HG02852 (cell line): Measurements from ENCODE around the gene SDCCAG8.
A peak's percentile ranks its signal among the peaks of the same experiment; 100 is the strongest.

Experiments
- ATAC-seq: cut with Tn5 transposase; IDR thresholded peaks from one replicate; pipeline ENCODE4 v1.9.1; 2021; ENCODE audit warnings: mild to moderate bottlenecking, moderate library complexity; ENCODE audit not compliant: unreplicated experiment

Gene SDCCAG8

GRCh38 chr1:243497939-243498681 is 242.3 kb downstream of the SDCCAG8 start:
- no peak for ATAC-seq

GRCh38 chr1:243499248-243499647 is 243.4 kb downstream of the SDCCAG8 start:
- no peak for ATAC-seq

GRCh38 chr1:243499711-243500110 is 243.9 kb downstream of the SDCCAG8 start:
- no peak for ATAC-seq

- no peak for ATAC-seq
Observed at GRCh38 chr1:243500512-243500911, 244.7 kb downstream of the SDCCAG8 start.

- no peak for ATAC-seq
Observed at GRCh38 chr1:243501002-243501401, 245.2 kb downstream of the SDCCAG8 start.

- ATAC-seq, result no peak
Observed at GRCh38 chr1:243503155-243503554, 247.3 kb downstream of the SDCCAG8 start.

- ATAC-seq, result peak; percentile 66
Observed at GRCh38 chr1:243505986-243506689, 250.3 kb downstream of the SDCCAG8 start.

- no peak for ATAC-seq
Observed at GRCh38 chr1:243507001-243507671, 251.3 kb downstream of the SDCCAG8 start.

- ATAC-seq, result no peak
Observed at GRCh38 chr1:243507672-243508302, 251.9 kb downstream of the SDCCAG8 start.

- peak; percentile 74 for ATAC-seq
Observed at GRCh38 chr1:243508303-243508713, 252.5 kb downstream of the SDCCAG8 start.

GRCh38 chr1:243508943-243509342 is 253.1 kb downstream of the SDCCAG8 start:
- ATAC-seq, result no peak

GRCh38 chr1:243510928-243511327 is 255.1 kb downstream of the SDCCAG8 start:
- no peak for ATAC-seq

GRCh38 chr1:243513726-243514491 is 258.1 kb downstream of the SDCCAG8 start:
- ATAC-seq, result peak; percentile 76

- ATAC-seq, result no peak
Observed at GRCh38 chr1:243514927-243515326, 259.1 kb downstream of the SDCCAG8 start.

- no peak for ATAC-seq
Observed at GRCh38 chr1:243520831-243521230, 265.0 kb downstream of the SDCCAG8 start.

- ATAC-seq, result no peak
Observed at GRCh38 chr1:243523766-243524165, 267.9 kb downstream of the SDCCAG8 start.

- ATAC-seq, result no peak
Observed at GRCh38 chr1:243525085-243525487, 269.2 kb downstream of the SDCCAG8 start.

- no peak for ATAC-seq
Observed at GRCh38 chr1:243526180-243526579, 270.3 kb downstream of the SDCCAG8 start.

- ATAC-seq, result peak; percentile 64
Observed at GRCh38 chr1:243528459-243529121, 272.7 kb downstream of the SDCCAG8 start.

GRCh38 chr1:243529512-243529911 is 273.7 kb downstream of the SDCCAG8 start:
- no peak for ATAC-seq
